PC-9 (cell line): ENCODE data around the gene CCDC88C. TPM values are rescaled to one million over a fixed set of nuclear protein-coding genes. Genes with fewer than 3 reads are reported as not detected.
A peak's percentile ranks its signal among the peaks of the same experiment; 100 is the strongest.

ENCODE experiments used
- Bru-seq: library from RNA; stranded (reverse); fragments of 400-500 nt; gene quantifications from one replicate; lab custom pipeline; 2021; lab: Mats Ljungman, UMichigan
- BruChase-seq, 2 experiments: library from RNA; stranded (reverse); fragments of 400-500 nt; gene quantifications; one replicate each; lab custom pipeline; 2021; lab: Mats Ljungman, UMichigan
- BruUV-seq: library from RNA; stranded (reverse); fragments of 400-500 nt; replicated peaks from 2 replicates; lab custom pipeline; 2021; lab: Mats Ljungman, UMichigan
- CTCF ChIA-PET: fragments of 300-600 bp; sonication (Branson Sonifier 250); formaldehyde crosslinking; loops from one replicate; lab custom pipeline; 2022; ENCODE audit warnings: antibody characterized with exemption; lab: Charles Lee
- POLR2A ChIA-PET: fragments of 300-600 bp; sonication (Branson Sonifier 250); formaldehyde crosslinking; loops from one replicate; lab custom pipeline; 2022; ENCODE audit warnings: antibody characterized with exemption; ENCODE audit not compliant: unreplicated experiment; lab: Charles Lee
- DNase-seq, 2 experiments: peaks; one replicate each; pipeline versions ENCODE4 v3.0.0 to v3.0.0-alpha.2; 2015 to 2022; ENCODE audit warnings: mixed read lengths in 1 of 2
- H2AFZ ChIP-seq: fragments of 200-600 bp; sonication (generic); 2 replicates; pipeline ENCODE4 v1.8.1; 2017; ENCODE audit warnings: antibody characterized with exemption
- H3F3A ChIP-seq: fragments of 200-600 bp; sonication (generic); 2 replicates; pipeline ENCODE4 v1.8.1; 2017; ENCODE audit warnings: antibody characterized with exemption, mild to moderate bottlenecking, low read depth; ENCODE audit not compliant: insufficient read depth
- H3K27ac ChIP-seq: fragments of 200-600 bp; sonication (generic); 2 replicates; pipeline ENCODE4 v1.6.1; 2016; ENCODE audit warnings: mixed run types
- H3K27me3 ChIP-seq: fragments of 200-600 bp; sonication (generic); 2 replicates; pipeline ENCODE4 v1.6.1; 2016; ENCODE audit warnings: low read depth, mixed run types; ENCODE audit not compliant: insufficient read depth
- H3K36me3 ChIP-seq: fragments of 200-600 bp; sonication (generic); 2 replicates; pipeline ENCODE4 v1.6.1; 2016; ENCODE audit warnings: low read depth, mixed run types
- H3K4me1 ChIP-seq: fragments of 200-600 bp; sonication (generic); replicated peaks from 2 replicates; pipeline ENCODE4 v1.6.1; 2016; ENCODE audit warnings: mixed run types; ENCODE audit not compliant: insufficient read depth
- H3K4me2 ChIP-seq: fragments of 200-600 bp; sonication (generic); 2 replicates; pipeline ENCODE4 v1.6.1; 2017; ENCODE audit warnings: mixed run types
- H3K4me3 ChIP-seq: fragments of 200-600 bp; sonication (generic); 2 replicates; pipeline ENCODE4 v1.6.1; 2016; ENCODE audit warnings: mixed run types
- H3K79me2 ChIP-seq: fragments of 200-600 bp; sonication (generic); 2 replicates; pipeline ENCODE4 v1.6.1; 2017; ENCODE audit warnings: low read depth, mixed run types
- H3K9me2 ChIP-seq: fragments of 200-600 bp; sonication (generic); 2 replicates; pipeline ENCODE4 v1.8.1; 2017; ENCODE audit warnings: mild to moderate bottlenecking; ENCODE audit not compliant: insufficient read depth
- H3K9me3 ChIP-seq: fragments of 200-600 bp; sonication (generic); 2 replicates; pipeline ENCODE4 v1.8.1; 2016; ENCODE audit warnings: low read depth; ENCODE audit not compliant: insufficient read depth
- H4K20me1 ChIP-seq: fragments of 200-600 bp; sonication (generic); 2 replicates; pipeline ENCODE4 v1.8.1; 2017; ENCODE audit not compliant: insufficient read depth
- EZH2 ChIP-seq: fragments of 200-600 bp; sonication (generic); IDR thresholded peaks from 2 replicates; pipeline ENCODE4 v1.8.0; 2017; ENCODE audit warnings: antibody characterized with exemption, low read depth
- intact Hi-C: fragments of 100-400 bp; cut with micrococcal nuclease; formaldehyde crosslinking; loops from one replicate; pipeline ENCODE4 v1.10.0; 2022; ENCODE audit not compliant: unreplicated experiment
- long read RNA-seq: library from polyadenylated mRNA; stranded (forward); transcript quantifications from one replicate; pipeline ENCODE4 v2.0.0, GENCODE V29; 2022
- total RNA-seq: library from RNA; stranded (reverse); gene quantifications from 2 replicates; pipeline ENCODE4 v1.2.3, GENCODE V29; 2021
- TF ChIP-seq, protein P1 (sequence below): fragments of 200-600 bp; sonication (generic); conservative IDR thresholded peaks from 2 replicates; pipeline ENCODE4 v1.6.1; 2017; ENCODE audit warnings: mixed run types, antibody characterized with exemption, mild to moderate bottlenecking, moderate library complexity

The CCDC88C gene, protein sequence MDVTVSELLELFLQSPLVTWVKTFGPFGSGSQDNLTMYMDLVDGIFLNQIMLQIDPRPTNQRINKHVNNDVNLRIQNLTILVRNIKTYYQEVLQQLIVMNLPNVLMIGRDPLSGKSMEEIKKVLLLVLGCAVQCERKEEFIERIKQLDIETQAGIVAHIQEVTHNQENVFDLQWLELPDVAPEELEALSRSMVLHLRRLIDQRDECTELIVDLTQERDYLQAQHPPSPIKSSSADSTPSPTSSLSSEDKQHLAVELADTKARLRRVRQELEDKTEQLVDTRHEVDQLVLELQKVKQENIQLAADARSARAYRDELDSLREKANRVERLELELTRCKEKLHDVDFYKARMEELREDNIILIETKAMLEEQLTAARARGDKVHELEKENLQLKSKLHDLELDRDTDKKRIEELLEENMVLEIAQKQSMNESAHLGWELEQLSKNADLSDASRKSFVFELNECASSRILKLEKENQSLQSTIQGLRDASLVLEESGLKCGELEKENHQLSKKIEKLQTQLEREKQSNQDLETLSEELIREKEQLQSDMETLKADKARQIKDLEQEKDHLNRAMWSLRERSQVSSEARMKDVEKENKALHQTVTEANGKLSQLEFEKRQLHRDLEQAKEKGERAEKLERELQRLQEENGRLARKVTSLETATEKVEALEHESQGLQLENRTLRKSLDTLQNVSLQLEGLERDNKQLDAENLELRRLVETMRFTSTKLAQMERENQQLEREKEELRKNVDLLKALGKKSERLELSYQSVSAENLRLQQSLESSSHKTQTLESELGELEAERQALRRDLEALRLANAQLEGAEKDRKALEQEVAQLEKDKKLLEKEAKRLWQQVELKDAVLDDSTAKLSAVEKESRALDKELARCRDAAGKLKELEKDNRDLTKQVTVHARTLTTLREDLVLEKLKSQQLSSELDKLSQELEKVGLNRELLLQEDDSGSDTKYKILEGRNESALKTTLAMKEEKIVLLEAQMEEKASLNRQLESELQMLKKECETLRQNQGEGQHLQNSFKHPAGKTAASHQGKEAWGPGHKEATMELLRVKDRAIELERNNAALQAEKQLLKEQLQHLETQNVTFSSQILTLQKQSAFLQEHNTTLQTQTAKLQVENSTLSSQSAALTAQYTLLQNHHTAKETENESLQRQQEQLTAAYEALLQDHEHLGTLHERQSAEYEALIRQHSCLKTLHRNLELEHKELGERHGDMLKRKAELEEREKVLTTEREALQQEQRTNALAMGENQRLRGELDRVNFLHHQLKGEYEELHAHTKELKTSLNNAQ (N-terminal part only)
- total RNA-seq (7.4 and 10.4 TPM in 2 replicates), Bru-seq, nascent RNA (percentile 43 among the genes with signal in this experiment), BruChase-seq, experiment 1, labeled RNA remaining after a 2-hour chase (percentile 36 among the genes with signal in this experiment), BruChase-seq, experiment 2, labeled RNA remaining after a 6-hour chase (percentile 42 among the genes with signal in this experiment)
- long read RNA-seq, partial matches to known transcripts, result 1 of 3 reads
- long read RNA-seq, other reads (novel, unspliced or antisense), result 2 of 3 reads

DNA sequence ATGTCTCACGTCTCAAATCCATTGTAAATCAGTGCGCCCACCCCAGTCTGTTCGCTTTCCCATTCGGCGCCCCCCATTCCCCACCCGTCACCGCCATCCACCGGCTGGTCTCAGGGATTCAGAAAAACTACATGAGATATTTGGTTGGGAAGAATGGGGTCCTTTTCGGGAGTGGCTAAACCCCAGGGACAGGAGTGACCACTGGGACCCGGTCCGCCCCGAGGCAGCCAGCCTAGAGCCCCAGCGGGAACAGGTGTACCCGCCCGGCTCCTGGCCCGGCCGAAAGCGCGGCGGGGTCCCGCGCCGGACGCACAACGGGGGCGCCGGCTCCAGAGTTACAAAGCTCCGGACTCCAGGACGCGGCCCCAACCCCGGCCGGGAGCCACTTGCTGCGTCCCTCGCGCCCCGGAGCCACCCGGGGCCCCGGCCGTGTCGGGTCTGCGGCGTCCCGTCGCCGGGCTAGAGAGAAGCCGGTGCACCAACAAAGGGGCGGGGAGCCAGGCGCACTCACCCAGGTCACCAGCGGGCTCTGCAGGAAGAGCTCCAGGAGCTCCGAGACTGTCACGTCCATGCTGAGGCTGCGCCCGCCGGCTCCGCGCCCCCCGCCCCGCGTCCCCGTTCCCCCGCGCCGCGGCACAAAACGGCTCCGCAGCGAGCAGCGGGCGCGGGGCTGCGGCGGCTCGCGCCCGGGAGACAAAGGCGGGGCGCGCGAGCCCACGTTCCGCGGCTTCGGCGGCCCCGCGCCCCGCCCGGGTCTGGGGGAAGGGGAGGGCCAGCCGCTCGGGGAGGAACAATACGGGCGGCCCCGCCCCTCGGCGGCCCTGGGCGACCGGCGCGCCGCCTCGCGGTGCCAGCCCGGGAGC, at the start of gene CCDC88C:
TSS of gene CCDC88C (minus strand) at position 701 of the 863 bp plus-strand sequence. CDS start at position 571, 130 bp downstream.
- Histone ChIP-seq H3K9me2 (no peaks in the 10 kb centered on the region), H3K4me3 (peak within 1 kb of the TSS; percentile 83), H3K79me2 (no peaks in the 10 kb centered on the region), H2AFZ (peak within 1 kb of the TSS; percentile 79), H3K36me3 (no peaks in the 10 kb centered on the region), H3K27ac (peak within 1 kb of the TSS; percentile 78), H3K4me2 (peak within 1 kb of the TSS; percentile 91), H3K4me1 (peaks cover 14% of the 10 kb centered on the region), H4K20me1 (no peaks in the 10 kb centered on the region), H3F3A (peaks cover 6% of the 10 kb centered on the region; the same call in 1 of the 2 replicates), H3K9me3 (no peaks in the 10 kb centered on the region), H3K27me3 (no peaks in the 10 kb centered on the region)
- TF ChIP-seq, protein P1, sequence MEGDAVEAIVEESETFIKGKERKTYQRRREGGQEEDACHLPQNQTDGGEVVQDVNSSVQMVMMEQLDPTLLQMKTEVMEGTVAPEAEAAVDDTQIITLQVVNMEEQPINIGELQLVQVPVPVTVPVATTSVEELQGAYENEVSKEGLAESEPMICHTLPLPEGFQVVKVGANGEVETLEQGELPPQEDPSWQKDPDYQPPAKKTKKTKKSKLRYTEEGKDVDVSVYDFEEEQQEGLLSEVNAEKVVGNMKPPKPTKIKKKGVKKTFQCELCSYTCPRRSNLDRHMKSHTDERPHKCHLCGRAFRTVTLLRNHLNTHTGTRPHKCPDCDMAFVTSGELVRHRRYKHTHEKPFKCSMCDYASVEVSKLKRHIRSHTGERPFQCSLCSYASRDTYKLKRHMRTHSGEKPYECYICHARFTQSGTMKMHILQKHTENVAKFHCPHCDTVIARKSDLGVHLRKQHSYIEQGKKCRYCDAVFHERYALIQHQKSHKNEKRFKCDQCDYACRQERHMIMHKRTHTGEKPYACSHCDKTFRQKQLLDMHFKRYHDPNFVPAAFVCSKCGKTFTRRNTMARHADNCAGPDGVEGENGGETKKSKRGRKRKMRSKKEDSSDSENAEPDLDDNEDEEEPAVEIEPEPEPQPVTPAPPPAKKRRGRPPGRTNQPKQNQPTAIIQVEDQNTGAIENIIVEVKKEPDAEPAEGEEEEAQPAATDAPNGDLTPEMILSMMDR, result no peak
- TF ChIP-seq EZH2, result no peak
- DNase-seq, result peak; percentile 45 to 55
- POLR2A ChIA-PET, result no interaction called here
- CTCF ChIA-PET, result no interaction called here
- no TSS peak for BruUV-seq
- intact Hi-C loops, result loop anchor here (5.0 kb wide), 1 partner anchor 50 kb away; no protein-coding TSS in a partner anchor

DNA sequence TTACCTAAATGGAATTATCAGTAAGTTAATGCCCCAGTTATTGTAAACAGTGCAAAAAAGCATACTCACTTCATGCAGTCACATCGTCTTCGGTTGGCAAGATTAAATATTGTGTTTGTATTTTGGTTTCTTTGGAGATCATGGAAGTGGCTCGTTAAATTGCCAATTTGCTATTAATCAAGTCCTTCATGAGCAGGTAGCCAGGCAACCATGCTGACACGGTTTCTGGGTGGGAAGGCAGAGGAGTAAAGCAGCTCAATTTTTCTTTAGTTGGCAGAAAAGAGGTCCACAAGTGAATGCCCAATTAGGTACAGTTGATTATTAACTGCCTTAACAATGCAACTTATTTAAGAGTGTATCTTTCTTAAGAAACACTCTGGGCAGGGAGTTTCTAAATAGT, 48.6 kb upstream of the CCDC88C start:
- H3K27me3 ChIP-seq, result no peaks in the 10 kb centered on the region
- no peaks in the 10 kb centered on the region for H3K4me1 ChIP-seq
- H3K27ac ChIP-seq, result no peak overlapping the region
- H4K20me1 ChIP-seq, result 0 out of 2 replicates have a peak, but pooled peaks cover 2% of the 10 kb centered on the region
- no peaks in the 10 kb centered on the region for H3F3A ChIP-seq
- ChIA-PET POLR2A (no interaction called here), CTCF (no interaction called here)
- no peak overlapping the region for H3K4me2 ChIP-seq
- no TSS peak for BruUV-seq
- no peak for DNase-seq
- no peaks in the 10 kb centered on the region for H3K9me3 ChIP-seq
- intact Hi-C loops, result no loop called here
- no peak overlapping the region for H2AFZ ChIP-seq
- H3K79me2 ChIP-seq, result no peaks in the 10 kb centered on the region
- peaks cover 17% of the 10 kb centered on the region for H3K36me3 ChIP-seq
- H3K4me3 ChIP-seq, result no peak overlapping the region
- no peaks in the 10 kb centered on the region for H3K9me2 ChIP-seq
- TF ChIP-seq, protein P1, result no peak
- TF ChIP-seq EZH2, result no peak
